ENCODE measurements around the gene LINC01488. TPM values are rescaled to one million over a fixed set of nuclear protein-coding genes. Genes with fewer than 3 reads are reported as not detected.

LINC01488 gene
- total RNA-seq, 1 experiment from 2014 or later: not detected

DNA sequence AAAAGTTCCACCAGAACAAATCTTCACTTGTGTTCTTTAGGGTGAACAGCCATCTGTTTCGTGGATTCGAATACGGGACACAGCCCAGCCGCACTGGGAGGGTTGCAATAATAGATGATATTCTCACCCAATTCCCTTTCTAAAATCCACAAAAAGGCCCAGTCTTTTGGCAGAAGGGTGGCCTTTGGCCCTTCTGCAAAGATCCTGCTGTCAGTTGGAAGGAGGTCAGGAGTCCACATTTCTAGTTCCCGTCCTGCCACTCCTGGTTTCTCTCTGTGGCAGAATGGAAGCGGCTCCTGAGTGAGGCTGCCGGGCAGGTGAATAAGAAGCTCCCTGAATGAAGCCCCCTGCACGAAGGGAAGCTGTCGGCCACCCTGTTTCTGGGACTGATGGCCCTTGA, 11.2 kb upstream of the LINC01488 start:
- intact Hi-C loops (cut with micrococcal nuclease; ENCODE audit: unreplicated experiment): loop anchor here (1.0 kb wide), 1 partner anchor 10 kb away; no protein-coding TSS in a partner anchor
- H3K27ac Mint-ChIP-seq (ENCODE audit: unreplicated experiment): peak overlapping the region; percentile 42
- H3K4me3 Mint-ChIP-seq (ENCODE audit: unreplicated experiment): no peak overlapping the region
- H3K4me1 Mint-ChIP-seq (ENCODE audit: low read depth, unreplicated experiment): peaks cover 26% of the 10 kb centered on the region
- H3K27me3 Mint-ChIP-seq (ENCODE audit: insufficient read depth, unreplicated experiment): no peaks in the 10 kb centered on the region
- peaks cover 12% of the 10 kb centered on the region; the same call in 1 of the 2 replicates for H3K9me3 ChIP-seq
- BruUV-seq (replicated peaks): no TSS peak
- CTCF ChIA-PET: interaction anchor here (0.5 kb wide), 1 partner anchor 55 kb away, joined by 10 read pairs; no protein-coding TSS in a partner anchor
- H3K36me3 ChIP-seq (ENCODE audit: control insufficient read depth, insufficient read depth, low read length): no peaks in the 10 kb centered on the region
- peaks cover 13% of the 10 kb centered on the region for H3K9me3 Mint-ChIP-seq (ENCODE audit: unreplicated experiment)
- no peaks in the 10 kb centered on the region for H3K27me3 ChIP-seq (replicated peaks; ENCODE audit: control insufficient read depth, insufficient read depth, low read length)
- peak in 1 of 2 experiments; percentile 43 for DNase-seq
- POLR2A ChIA-PET: no interaction called here
- peaks cover 38% of the 10 kb centered on the region for H3K4me1 ChIP-seq
- no peaks in the 10 kb centered on the region for H3K36me3 Mint-ChIP-seq (ENCODE audit: insufficient read depth, unreplicated experiment)
- TF ChIP-seq, protein P1, sequence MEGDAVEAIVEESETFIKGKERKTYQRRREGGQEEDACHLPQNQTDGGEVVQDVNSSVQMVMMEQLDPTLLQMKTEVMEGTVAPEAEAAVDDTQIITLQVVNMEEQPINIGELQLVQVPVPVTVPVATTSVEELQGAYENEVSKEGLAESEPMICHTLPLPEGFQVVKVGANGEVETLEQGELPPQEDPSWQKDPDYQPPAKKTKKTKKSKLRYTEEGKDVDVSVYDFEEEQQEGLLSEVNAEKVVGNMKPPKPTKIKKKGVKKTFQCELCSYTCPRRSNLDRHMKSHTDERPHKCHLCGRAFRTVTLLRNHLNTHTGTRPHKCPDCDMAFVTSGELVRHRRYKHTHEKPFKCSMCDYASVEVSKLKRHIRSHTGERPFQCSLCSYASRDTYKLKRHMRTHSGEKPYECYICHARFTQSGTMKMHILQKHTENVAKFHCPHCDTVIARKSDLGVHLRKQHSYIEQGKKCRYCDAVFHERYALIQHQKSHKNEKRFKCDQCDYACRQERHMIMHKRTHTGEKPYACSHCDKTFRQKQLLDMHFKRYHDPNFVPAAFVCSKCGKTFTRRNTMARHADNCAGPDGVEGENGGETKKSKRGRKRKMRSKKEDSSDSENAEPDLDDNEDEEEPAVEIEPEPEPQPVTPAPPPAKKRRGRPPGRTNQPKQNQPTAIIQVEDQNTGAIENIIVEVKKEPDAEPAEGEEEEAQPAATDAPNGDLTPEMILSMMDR (IDR thresholded peaks at IDR 0.05; ENCODE audit: insufficient read depth in 1 of 2, low read depth in 1 of 2, low read length in 1 of 2, severe bottlenecking in 1 of 2, unreplicated experiment in 1 of 2): no peak
- no peak overlapping the region for H3K4me3 ChIP-seq (ENCODE audit: low read depth, low read length)

DNA sequence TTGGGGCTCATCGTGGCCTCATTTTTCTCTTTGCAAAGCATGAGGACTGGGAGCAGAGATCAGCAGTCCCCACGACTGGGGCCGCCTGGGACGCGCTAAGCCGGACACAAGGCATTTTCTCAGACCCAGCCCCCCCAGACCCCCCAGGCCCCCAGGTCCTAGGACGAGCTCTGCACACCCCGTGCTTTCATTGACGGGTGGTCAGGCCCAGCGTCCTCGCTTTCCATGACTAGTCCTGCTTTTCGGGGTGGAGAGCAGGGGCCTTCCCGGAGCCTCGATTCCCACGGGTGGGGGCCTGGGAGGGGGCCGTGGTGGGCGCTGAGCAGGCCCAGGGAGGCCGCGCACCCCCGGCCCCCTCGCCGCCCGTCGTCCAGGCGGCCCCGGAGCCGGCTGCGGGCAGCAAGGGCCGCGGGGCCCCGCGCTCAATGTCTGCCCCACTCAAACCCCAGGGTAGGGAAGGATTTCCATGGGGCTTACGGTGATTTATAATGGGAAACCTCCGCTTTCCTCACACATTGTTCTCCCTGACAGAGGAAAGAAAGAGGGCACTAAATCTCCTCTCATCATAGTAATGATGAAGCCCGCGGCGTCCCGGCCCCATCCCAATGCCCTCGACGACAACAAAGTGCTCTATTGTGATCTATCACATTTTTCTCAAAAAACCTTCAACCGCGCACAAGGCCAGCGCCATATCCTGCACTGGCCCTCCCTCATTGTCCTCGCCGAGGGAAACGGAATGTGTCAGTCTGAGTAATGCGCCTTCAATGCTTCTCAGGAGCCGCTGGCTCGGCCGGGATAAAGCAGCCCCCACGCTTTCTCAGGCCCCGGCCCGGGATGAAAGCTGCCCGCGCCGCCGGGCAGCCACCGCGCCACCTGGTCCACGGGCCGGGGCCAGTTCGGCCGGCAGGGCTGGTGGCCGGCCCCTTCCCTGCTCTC, 10.4 kb upstream of the LINC01488 start:
- Mint-ChIP-seq H3K27ac (ENCODE audit: unreplicated experiment) (peak overlapping the region; percentile 56), H3K36me3 (ENCODE audit: insufficient read depth, unreplicated experiment) (no peaks in the 10 kb centered on the region), H3K4me1 (ENCODE audit: low read depth, unreplicated experiment) (peaks cover 26% of the 10 kb centered on the region), H3K27me3 (ENCODE audit: insufficient read depth, unreplicated experiment) (no peaks in the 10 kb centered on the region), H3K9me3 (ENCODE audit: unreplicated experiment) (peaks cover 13% of the 10 kb centered on the region), H3K4me3 (ENCODE audit: unreplicated experiment) (no peak overlapping the region)
- POLR2A ChIA-PET: interaction anchor here (0.6 kb wide), 1 partner anchor 36 kb away, joined by 3 read pairs; no protein-coding TSS in a partner anchor
- no peak for DNase-seq
- Histone ChIP-seq H3K9me3 (peaks cover 12% of the 10 kb centered on the region; the same call in 1 of the 2 replicates), H3K4me1 (peaks cover 43% of the 10 kb centered on the region), H3K27me3 (replicated peaks; ENCODE audit: control insufficient read depth, insufficient read depth, low read length) (no peaks in the 10 kb centered on the region), H3K4me3 (ENCODE audit: low read depth, low read length) (no peak overlapping the region), H3K36me3 (ENCODE audit: control insufficient read depth, insufficient read depth, low read length) (no peaks in the 10 kb centered on the region; the same call in 1 of the 2 replicates)
- intact Hi-C loops (cut with micrococcal nuclease; ENCODE audit: unreplicated experiment): loop anchor here (1.0 kb wide), 1 partner anchor 11 kb away; no protein-coding TSS in a partner anchor
- CTCF ChIA-PET: interaction anchor here (0.5 kb wide), 1 partner anchor 56 kb away, joined by 10 read pairs; no protein-coding TSS in a partner anchor
- BruUV-seq (replicated peaks): no TSS peak
- TF ChIP-seq, protein P1 (IDR thresholded peaks at IDR 0.05; ENCODE audit: insufficient read depth in 1 of 2, low read depth in 1 of 2, low read length in 1 of 2, severe bottlenecking in 1 of 2, unreplicated experiment in 1 of 2): no peak

DNA sequence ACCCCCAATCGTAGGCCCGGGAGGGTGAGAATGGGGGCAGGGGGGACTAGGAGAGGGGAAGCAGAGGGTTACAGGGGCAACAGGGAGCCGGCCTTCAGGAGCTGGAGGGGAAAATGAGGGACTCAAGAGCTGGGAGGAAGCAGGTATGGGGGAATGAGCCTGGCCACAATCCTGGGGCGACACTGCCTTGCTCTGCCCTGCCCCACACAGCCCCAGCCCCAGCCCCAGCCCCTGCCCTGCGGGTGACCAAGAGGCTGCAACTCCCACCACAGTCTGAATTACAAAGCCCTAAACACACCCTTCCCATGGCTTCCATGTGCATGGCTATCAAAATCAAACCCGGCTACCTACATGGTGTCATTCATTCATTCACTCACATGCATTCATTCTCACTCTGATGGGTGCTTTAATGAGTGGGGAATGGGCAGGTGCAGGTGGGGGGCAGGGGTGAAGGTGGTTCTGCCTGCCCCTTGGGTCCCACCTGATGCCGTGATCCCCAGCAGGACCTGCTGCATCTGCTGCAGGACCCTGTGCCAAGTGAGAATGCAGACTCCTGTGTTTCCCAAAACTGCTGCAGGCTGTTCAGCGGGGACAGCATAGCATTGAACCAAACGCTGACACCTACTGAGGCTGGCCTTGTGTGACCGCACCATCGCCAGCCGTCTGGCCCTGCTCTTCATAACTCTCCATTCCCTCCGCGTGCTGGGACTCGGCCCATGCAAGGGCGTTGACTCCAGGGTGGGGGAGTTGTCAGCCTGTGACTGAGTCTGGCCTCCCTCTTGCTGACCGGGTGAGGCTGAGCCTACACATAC, 9.5 kb upstream of the LINC01488 start:
- no peaks in the 10 kb centered on the region for H3K27me3 Mint-ChIP-seq (ENCODE audit: insufficient read depth, unreplicated experiment)

More for the DNA sequence above, 9.5 kb upstream of the LINC01488 start:
- CTCF ChIA-PET: no interaction called here
- no peak for DNase-seq
- intact Hi-C loops (cut with micrococcal nuclease; ENCODE audit: unreplicated experiment): no loop called here
- Histone ChIP-seq H3K36me3 (ENCODE audit: control insufficient read depth, insufficient read depth, low read length) (no peaks in the 10 kb centered on the region; the same call in none of the 2 replicates), H3K9me3 (peaks cover 12% of the 10 kb centered on the region; the same call in 1 of the 2 replicates), H3K4me1 (peaks cover 42% of the 10 kb centered on the region), H3K4me3 (ENCODE audit: low read depth, low read length) (no peak overlapping the region), H3K27me3 (replicated peaks; ENCODE audit: control insufficient read depth, insufficient read depth, low read length) (no peaks in the 10 kb centered on the region)
- Mint-ChIP-seq H3K9me3 (ENCODE audit: unreplicated experiment) (peaks cover 13% of the 10 kb centered on the region), H3K36me3 (ENCODE audit: insufficient read depth, unreplicated experiment) (no peaks in the 10 kb centered on the region), H3K4me1 (ENCODE audit: low read depth, unreplicated experiment) (peaks cover 26% of the 10 kb centered on the region), H3K27ac (ENCODE audit: unreplicated experiment) (no peak overlapping the region), H3K4me3 (ENCODE audit: unreplicated experiment) (no peak overlapping the region)
- TF ChIP-seq, protein P1 (IDR thresholded peaks at IDR 0.05; ENCODE audit: insufficient read depth in 1 of 2, low read depth in 1 of 2, low read length in 1 of 2, severe bottlenecking in 1 of 2, unreplicated experiment in 1 of 2): no peak
- BruUV-seq (replicated peaks): no TSS peak
- POLR2A ChIA-PET: no interaction called here
